TTC549 (cell line): ENCODE measurements around the gene SAP30BP.

Experiments
- FAIRE-seq: peaks from 2 replicates; lab custom pipeline; 2012; peaks lifted over from hg19 to GRCh38; lab: Jason Lieb, UNC

SAP30BP gene

DNA sequence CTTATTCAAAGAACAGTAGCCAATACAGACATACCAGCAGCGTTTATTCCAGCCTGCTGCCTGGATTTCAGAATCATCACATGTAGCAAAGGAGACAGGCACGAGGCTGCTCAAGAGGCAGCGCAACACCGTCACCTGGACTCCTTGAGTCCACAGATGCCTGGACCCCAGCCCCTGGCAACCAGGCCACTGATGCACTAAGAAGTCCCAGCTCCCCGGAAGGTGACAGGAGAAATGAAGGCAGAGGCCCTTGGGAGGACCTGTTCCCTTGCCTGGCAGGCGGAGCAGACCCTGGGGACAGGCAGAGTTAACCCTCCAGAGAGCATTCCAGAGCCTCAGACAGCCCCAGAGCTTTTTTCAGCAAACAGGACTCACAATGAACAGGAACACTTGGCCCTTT lies 17.5 kb upstream of the SAP30BP start:
- no peak for FAIRE-seq

DNA sequence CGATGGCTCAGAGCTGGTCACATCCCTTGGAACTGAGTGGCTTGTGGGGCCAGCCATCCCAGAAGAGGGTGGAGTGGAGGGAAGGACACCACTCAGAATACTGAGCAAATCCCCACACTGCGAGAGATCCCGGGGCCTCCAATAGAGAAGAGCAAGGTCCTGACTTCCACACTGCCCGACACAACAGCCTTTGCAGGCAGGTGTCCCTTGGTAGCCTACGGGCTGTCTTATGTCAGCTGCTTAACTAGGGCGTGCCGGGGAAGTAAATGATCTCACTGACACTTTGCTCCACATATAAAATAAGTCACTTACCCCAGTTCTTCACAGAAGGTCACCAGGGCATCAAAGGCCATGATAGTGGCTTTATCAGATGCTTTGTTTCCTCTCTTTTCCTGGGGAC lies 16.3 kb upstream of the SAP30BP start:
- no peak for FAIRE-seq

DNA sequence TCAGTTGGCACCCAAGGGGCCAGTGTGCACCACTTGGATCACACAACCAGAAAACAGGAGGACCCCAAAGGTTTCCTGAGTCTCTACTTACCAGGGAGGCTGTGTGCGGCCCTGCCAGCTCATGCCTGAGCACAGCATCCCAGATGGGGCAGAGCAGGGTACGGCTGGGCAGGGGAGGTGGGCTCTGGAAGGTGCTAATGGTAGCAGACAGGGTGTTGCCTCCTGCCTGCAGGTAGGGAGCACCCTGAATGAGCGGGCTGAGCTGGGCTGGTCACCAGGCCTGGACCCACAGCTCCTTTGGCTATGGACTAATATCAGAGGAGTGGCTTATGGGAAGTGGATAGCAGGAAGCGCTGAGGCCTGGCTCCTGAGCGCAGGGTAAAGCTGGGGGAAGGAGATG lies 14.8 kb upstream of the SAP30BP start:
- no peak for FAIRE-seq

- FAIRE-seq: no peak
These were observed 14.1 kb upstream of the SAP30BP start for GRCh38 chr17:75652934-75653549.

GRCh38 chr17:75654176-75654575 lies 13.0 kb upstream of the SAP30BP start:
- FAIRE-seq: no peak

DNA sequence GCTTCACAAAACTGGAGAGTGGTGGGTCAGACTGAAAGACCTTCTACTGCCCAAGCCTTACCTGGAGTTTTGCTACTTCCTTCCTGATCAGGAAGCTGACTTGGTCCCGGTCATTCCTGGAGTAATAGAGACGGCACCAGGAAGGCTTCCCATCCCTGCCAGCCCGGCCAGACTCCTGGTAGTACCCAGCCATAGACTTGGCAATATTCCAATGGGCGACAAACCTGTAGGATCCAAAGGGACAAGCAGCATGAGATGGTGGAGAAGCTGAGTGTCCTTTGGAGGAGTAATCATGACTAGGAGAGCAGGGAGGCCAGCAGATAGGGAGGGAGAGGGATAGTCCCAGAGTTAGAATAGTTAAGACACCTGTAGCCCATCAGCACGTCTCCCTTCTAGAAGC lies 8.9 kb upstream of the SAP30BP start:
- FAIRE-seq: no peak

GRCh38 chr17:75661531-75661930 lies 5.6 kb upstream of the SAP30BP start:
- FAIRE-seq: no peak

- no peak for FAIRE-seq
These were observed 4.6 kb upstream of the SAP30BP start for GRCh38 chr17:75662511-75662910.

DNA sequence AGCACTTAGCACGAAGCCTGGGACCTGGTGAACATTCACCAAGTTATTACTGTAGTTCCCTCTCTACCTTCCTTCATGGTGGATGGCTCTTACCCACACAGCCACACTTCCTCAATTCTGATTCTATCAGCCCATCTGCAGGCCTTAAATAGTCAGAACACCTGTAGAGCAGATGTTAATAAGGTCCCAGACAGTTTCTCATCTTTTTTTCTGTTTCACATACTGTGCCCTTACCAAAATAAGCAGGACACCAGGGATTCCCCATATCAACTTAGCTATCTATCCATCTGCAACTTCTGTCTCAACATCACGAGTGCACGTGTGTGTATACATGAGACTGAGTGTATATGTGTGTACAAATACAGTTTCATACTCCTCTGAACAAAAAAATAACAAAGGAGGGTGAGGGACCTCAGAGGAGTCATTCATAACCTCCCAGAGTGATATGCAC lies 3.0 kb upstream of the SAP30BP start:
- FAIRE-seq: no peak

DNA sequence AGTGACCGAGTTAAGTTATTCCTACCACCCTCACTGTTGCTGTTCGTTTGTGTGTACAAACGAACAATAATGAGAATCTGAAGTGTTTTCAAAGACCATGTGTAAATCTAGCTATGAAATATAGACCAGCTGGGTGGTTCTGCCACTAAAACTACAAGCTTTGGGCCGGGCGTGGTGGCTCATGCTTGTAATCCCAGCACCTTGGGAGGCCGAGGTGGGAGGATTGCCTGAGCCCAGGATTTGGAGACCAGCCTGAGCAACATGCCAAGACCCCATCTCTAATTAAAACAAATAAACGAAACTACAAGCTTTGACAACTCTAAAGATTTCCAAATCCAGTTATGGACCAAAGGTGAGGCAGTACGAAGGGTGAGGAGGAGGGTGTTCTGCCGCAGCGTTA lies 1.2 kb upstream of the SAP30BP start:
- no peak for FAIRE-seq

DNA sequence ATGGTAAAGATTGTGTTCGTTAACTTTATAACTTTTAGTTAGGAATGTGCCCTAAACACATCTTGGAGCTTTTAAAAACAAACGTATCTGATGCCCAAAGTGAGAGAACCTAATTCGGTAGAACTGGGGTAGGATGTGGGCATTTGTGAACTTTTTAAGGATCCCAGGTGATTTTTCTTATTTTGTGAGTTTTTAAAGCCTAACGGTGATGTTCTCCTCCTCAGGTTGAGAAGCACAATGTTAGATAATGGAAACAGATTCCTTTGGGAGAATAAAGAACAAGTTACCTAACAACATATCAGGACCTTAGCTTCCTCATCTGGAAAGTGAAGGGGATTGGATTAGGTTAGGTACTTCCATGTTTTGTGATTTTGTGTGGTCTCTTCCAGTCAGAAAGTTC lies 687 bp downstream of the SAP30BP start:
- FAIRE-seq: no peak

DNA sequence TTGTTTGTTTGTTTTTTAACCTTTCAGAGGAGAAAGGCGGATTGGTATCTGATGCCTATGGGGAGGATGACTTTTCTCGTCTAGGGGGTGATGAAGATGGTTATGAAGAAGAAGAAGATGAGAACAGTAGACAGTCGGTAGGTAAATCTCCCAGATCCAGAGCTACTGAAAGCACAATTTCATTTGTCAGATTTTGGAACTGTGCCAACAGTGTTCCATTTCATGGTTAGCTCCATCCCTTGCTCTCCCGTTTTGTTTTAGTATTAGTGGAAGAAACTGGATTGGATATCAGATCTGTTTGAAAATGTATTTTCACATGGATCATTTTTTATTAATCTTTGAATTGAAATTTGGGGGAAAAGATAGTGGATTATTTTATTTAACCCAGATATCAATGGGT lies 1.4 kb downstream of the SAP30BP start:
- no peak for FAIRE-seq

DNA sequence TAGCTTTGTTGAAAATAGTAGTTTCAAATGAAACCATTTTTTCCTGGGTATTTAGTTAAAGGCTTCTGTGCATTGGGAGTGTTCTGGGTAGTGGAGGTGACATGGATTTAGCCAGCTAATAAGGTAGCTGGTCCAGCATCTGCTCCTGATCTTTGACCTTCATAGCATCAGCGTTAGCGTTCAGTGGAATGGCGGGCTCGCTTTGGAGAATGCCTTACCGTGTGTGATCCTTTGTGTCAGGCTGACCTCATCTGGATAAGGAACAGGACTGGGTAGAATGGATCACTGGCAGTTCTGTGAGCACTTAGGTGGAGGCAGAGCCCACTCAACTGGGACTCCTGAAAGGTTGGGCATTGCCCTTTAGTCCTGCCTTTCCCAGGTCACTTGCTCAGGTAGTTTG lies 3.7 kb downstream of the SAP30BP start:
- FAIRE-seq: no peak

- no peak for FAIRE-seq
These were observed 4.9 kb downstream of the SAP30BP start for GRCh38 chr17:75672011-75672410.

DNA sequence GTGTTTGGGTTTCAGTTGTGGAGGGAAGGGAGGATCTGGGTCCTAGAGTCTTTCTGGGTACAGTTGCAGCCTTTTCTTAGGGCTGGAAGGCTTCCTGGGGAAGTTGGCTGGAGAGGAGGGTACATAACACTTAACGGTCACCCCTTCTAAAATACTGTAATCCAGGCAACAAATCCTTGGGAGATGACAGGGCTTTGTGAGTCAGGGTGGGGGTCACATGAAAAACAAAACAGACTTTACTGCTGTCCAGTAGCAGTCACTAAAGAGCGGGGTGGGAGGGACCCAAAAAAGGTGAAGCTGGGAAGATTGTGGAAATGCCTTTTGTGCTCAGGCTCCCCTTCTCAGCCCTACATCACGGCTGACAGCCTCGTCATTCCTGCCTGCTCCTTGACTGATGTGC lies 6.3 kb downstream of the SAP30BP start:
- FAIRE-seq: no peak

GRCh38 chr17:75676461-75676860 lies 9.3 kb downstream of the SAP30BP start:
- FAIRE-seq: no peak

DNA sequence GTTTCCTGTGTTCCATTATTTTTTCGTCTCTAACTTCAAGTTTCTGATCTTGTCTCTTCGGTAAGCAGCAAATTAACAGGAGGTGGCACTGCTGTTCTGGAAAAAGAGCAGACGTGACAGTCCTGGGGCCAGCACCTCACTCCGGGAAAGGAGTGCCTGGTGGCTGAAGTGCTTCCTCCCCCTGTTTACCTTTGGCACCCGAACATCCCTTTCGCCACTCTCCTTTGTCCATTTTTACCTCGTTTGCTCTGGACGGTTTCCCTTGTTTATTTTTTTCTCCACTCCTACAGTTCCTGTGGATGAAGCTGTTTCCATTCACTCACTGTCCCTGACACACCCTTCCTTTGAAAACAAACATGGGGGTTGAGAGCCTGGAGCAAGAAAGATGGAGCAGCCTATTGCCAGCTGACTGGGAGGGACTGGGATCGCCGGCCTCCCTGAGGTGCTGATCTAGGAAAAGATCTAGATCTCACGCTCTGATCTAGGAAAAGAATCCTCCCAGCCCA lies 12.6 kb downstream of the SAP30BP start:
- no peak for FAIRE-seq

GRCh38 chr17:75680431-75680830 lies 13.3 kb downstream of the SAP30BP start:
- no peak for FAIRE-seq

DNA sequence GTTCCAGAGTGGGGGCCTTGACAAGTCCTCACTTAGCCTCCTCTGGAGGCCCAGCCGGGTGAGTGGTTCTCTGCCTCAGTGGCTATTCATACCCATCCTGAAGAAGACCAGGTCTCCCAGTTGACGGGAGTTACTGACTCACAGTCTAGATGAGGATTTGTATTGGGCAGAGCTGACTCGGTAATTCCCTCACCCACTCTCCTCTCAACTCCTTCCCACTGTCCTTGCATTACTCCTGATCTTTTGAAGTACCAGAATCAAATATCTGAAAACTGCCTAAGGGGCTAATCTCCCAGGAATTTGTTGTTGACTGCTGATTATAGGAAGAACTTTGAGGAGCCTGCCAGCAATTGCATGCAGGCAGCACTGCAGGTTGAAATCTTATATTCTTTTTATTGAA lies 14.2 kb downstream of the SAP30BP start:
- no peak for FAIRE-seq

DNA sequence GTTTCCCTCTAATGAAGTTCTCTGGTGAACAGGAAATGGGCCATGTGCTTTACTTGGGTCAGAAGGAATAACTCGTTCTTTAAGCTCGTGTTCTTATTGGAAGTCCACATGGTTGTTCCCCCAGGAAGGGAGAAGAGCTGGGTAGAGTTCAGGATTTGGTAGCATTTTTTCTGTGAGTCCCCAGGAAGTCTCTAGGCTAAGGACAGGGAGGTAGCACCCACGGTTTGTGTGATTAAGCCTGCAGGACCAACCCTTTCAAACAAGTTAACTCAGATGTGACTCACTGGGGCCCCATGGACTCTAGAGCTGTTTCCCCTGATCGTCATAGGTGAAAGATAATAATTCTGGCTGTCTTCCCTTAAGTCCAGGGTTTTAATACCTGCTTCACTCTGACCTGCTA lies 16.4 kb downstream of the SAP30BP start:
- no peak for FAIRE-seq

GRCh38 chr17:75684249-75684648 lies 17.1 kb downstream of the SAP30BP start:
- FAIRE-seq: no peak

DNA sequence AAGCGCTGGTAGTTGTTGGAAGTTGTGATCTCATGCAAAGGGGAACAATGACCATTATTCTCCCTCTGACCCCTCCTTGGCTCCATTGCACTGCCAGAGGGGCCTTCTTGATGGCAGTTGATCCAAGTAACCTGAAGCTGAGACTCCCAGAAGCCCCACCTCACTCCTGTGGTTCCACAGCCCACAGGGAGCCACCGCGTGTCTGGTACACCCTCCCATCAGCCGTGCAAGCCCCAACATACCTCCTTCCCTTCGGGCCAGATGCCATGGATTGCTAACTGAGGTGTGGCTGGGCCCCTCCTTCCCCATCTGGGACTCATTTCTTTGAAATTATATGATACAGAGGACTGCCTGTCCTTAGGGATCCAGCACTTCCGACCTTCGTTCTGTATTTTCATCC lies 17.8 kb downstream of the SAP30BP start:
- FAIRE-seq: no peak

DNA sequence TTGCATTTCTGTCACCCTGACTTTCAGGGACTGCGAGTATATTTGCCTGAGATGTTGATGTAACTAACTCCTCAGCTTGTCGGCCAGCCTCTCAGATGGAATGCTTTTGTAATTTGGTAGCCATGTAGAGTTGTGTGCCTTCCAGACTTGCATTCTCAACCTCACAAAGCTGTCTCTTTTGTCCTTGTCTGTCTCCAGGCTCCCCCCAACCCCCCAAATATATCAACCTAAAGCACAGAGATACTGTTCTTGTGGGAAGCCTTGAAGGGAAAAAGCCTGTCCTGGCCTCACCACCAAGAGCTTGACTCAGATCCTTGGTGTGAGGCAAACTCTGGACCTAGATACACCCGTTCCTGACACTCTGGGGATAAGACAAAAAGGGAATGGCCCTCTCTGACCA lies 18.4 kb downstream of the SAP30BP start:
- no peak for FAIRE-seq

DNA sequence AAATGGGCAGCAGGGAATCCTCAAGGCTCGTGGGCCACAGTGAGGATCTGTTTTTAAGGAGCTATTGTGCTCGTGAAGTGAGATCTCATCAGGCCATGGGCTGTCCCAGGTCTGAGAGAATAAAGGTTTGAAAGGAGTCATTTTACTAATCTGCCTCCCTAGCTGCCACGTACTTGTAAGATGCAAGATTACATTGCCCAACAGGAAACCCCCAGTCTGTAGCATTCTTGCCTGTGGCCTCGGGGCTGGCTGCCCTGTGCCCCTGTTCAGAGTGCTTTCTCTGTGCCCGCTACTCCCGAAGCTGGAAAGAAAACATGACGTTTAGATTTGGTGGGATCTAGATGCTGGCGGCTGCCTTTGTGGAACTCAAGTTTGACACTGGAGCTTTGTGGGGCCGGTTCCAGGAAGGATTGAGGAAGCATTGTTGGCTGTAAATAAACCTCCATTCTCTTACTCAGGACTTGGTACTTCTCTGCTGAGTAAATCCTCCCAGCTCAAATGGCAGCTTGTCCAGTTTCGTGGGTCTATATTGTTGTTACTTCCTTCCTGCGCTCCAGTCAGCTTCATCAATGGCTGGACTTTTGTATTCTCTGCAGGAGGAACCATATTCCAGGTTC lies 21.2 kb downstream of the SAP30BP start:
- FAIRE-seq: no peak
